Endothelial cell of umbilical vein (primary cell): Measurements from ENCODE around the gene PPP4R4. TPM values are rescaled to one million over a fixed set of nuclear protein-coding genes. Genes with fewer than 3 reads are reported as not detected.

Experiments used
- BruUV-seq: library from RNA; stranded (reverse); fragments of 400-500 nt; replicated peaks from 2 replicates; lab custom pipeline; 2021; lab: Mats Ljungman, UMichigan
- CTCF ChIA-PET: fragments of 300-600, 350-600 bp; sonication (Branson Sonifier 250); formaldehyde crosslinking; loops from one replicate; lab custom pipeline; 2021; ENCODE audit warnings: antibody characterized with exemption, inconsistent platforms; lab: Charles Lee
- POLR2A ChIA-PET: fragments of 300-600, 350-600 bp; sonication (Branson Sonifier 250); formaldehyde crosslinking; loops from one replicate; lab custom pipeline; 2021; ENCODE audit warnings: antibody characterized with exemption, inconsistent platforms; lab: Charles Lee
- DNase-seq: peaks from one replicate; pipeline ENCODE4 v3.0.0-alpha.2; 2011; ENCODE audit warnings: low read depth, low spot score
- FAIRE-seq: peaks from 2 replicates; lab custom pipeline; 2011; peaks lifted over from hg19 to GRCh38; lab: Jason Lieb, UNC
- H2AFZ ChIP-seq: 2 replicates; pipeline ENCODE4 v1.6.0; 2012; ENCODE audit warnings: low read depth, low read length, control low read depth, inconsistent platforms
- H3K27ac ChIP-seq: 2 replicates; pipeline ENCODE4 v1.5.1; 2011; ENCODE audit warnings: low read depth, mild to moderate bottlenecking, control low read depth, low read length, moderate library complexity; ENCODE audit not compliant: insufficient read depth
- H3K27me3 ChIP-seq, 2 experiments: 2 replicates each; pipeline versions ENCODE4 v1.6.0 to v1.6.1; 2011; ENCODE audit warnings: low read length in 2 of 2, mixed read lengths in 1 of 2; ENCODE audit not compliant: control insufficient read depth in 2 of 2, insufficient read depth in 2 of 2
- H3K36me3 ChIP-seq, 2 experiments: 2 replicates in 1 of 2; 3 replicates in 1 of 2; pipeline ENCODE4 v1.5.1; 2011; ENCODE audit warnings: low read length in 2 of 2, mild to moderate bottlenecking in 1 of 2, moderate library complexity in 1 of 2; ENCODE audit not compliant: control insufficient read depth in 2 of 2, insufficient read depth in 2 of 2; ENCODE audit errors: extremely low read depth in 1 of 2
- H3K4me1 ChIP-seq: 3 replicates; pipeline ENCODE4 v1.5.1; 2011; ENCODE audit warnings: mild to moderate bottlenecking, low read length; ENCODE audit not compliant: control insufficient read depth, insufficient read depth; ENCODE audit errors: extremely low read depth
- H3K4me2 ChIP-seq: 2 replicates; pipeline ENCODE4 v1.6.1; 2011; ENCODE audit warnings: low read length, control low read depth, mixed read lengths; ENCODE audit not compliant: insufficient read depth
- H3K4me3 ChIP-seq, 3 experiments: fragments of 200-600 bp in 1 of 3; sonication (generic), shearing (Covaris generic) in 1 of 3; replicated peaks in 1 of 3; 2 replicates each; pipeline ENCODE4 v1.5.1; 2011 to 2016; ENCODE audit warnings: control low read depth in 3 of 3, low read length in 3 of 3, mild to moderate bottlenecking in 2 of 3, inconsistent platforms in 1 of 3, low read depth in 1 of 3, moderate library complexity in 1 of 3; ENCODE audit not compliant: insufficient read depth in 1 of 3
- H3K79me2 ChIP-seq: 2 replicates; pipeline ENCODE4 v1.6.0; 2012; ENCODE audit warnings: low read length, inconsistent platforms; ENCODE audit not compliant: control insufficient read depth, insufficient read depth
- H3K9ac ChIP-seq: replicated peaks from 2 replicates; pipeline ENCODE3; 2011; ENCODE audit warnings: low read length, control low read depth; ENCODE audit not compliant: insufficient read depth; ENCODE audit errors: extremely low read depth
- H3K9me1 ChIP-seq: replicated peaks from 3 replicates; pipeline ENCODE4 v1.6.0; 2011; ENCODE audit warnings: mild to moderate bottlenecking, low read length; ENCODE audit not compliant: control insufficient read depth, insufficient read depth; ENCODE audit errors: extremely low read depth
- H3K9me3 ChIP-seq: replicated peaks from 2 replicates; pipeline ENCODE4 v1.5.1; 2012; ENCODE audit warnings: low read length, inconsistent platforms; ENCODE audit not compliant: control insufficient read depth, insufficient read depth
- H4K20me1 ChIP-seq: replicated peaks from 2 replicates; pipeline ENCODE3; 2011; ENCODE audit warnings: mild to moderate bottlenecking, low read length; ENCODE audit not compliant: control insufficient read depth, insufficient read depth; ENCODE audit errors: extremely low read depth
- EZH2 ChIP-seq: IDR thresholded peaks from 2 replicates; pipeline ENCODE4 v1.6.1; 2012; ENCODE audit warnings: borderline replicate concordance, low read depth, mild to moderate bottlenecking, moderate library complexity, low read length, inconsistent platforms; ENCODE audit not compliant: severe bottlenecking
- FOS ChIP-seq: IDR thresholded peaks from 2 replicates; pipeline ENCODE4 v1.6.1; 2011; ENCODE audit warnings: mild to moderate bottlenecking, low read length, moderate library complexity, borderline replicate concordance; ENCODE audit not compliant: insufficient read depth
- GATA2 ChIP-seq: IDR thresholded peaks from 2 replicates; pipeline ENCODE4 v1.7.0; 2011; ENCODE audit warnings: low read depth, mild to moderate bottlenecking, moderate library complexity, mixed read lengths, low read length; ENCODE audit not compliant: insufficient read length, insufficient read depth
- JUN ChIP-seq: IDR thresholded peaks from 2 replicates; pipeline ENCODE4 v1.6.1; 2011; ENCODE audit warnings: borderline replicate concordance, low read depth; ENCODE audit not compliant: insufficient read length, insufficient read depth
- MYC ChIP-seq: IDR thresholded peaks from one replicate; pipeline ENCODE4 v1.6.1; 2011; ENCODE audit warnings: mild to moderate bottlenecking, low read depth, low read length
- POLR2A ChIP-seq: IDR thresholded peaks from 2 replicates; pipeline ENCODE4 v1.6.1; 2012; ENCODE audit warnings: low read depth, mild to moderate bottlenecking, control low read depth, low read length
- POLR2AphosphoS5 ChIP-seq: IDR thresholded peaks from 2 replicates; pipeline ENCODE4 v1.6.1; 2012; ENCODE audit warnings: low read depth, mild to moderate bottlenecking, control low read depth, low read length, moderate library complexity; ENCODE audit not compliant: insufficient read depth
- dilution Hi-C: fragments of 300-500 bp; cut with MboI; formaldehyde crosslinking; loops from one replicate; pipeline ENCODE4 v1.15.0; 2019; ENCODE audit warnings: low sequenced_read_pairs; ENCODE audit not compliant: extremely low pct_ligation_motif_present
- intact Hi-C: fragments of 100-400 bp; cut with micrococcal nuclease; formaldehyde crosslinking; loops from one replicate; pipeline ENCODE4 v1.10.0; 2022
- polyA plus RNA-seq, 4 experiments: library from polyadenylated mRNA; depleted of rRNA in 3 of 4; stranded (reverse) in 3 of 4; unstranded in 1 of 4; fragments of >200 nt; gene quantifications; 2 replicates each; pipeline versions ENCODE4 v1.2.1 to v1.2.3, GENCODE V29; 2011 to 2012; ENCODE audit warnings: missing spikeins in 1 of 4
- total RNA-seq: library from RNA; stranded (reverse); gene quantifications from 2 replicates; pipeline ENCODE4 v1.2.3, GENCODE V29; 2021
- TF ChIP-seq, protein P1 (sequence below): IDR thresholded peaks from 2 replicates; pipeline ENCODE4 v1.6.1; 2011; ENCODE audit not compliant: insufficient read depth, insufficient read length
- TF ChIP-seq, protein P2 (sequence below), 2 donors: IDR thresholded peaks; 1 replicate in 1 of 2; 2 replicates in 1 of 2; pipeline ENCODE4 v1.5.1; 2011; ENCODE audit warnings: low read length in 2 of 2, mild to moderate bottlenecking in 2 of 2, moderate library complexity in 2 of 2, control low read depth in 1 of 2, inconsistent platforms in 1 of 2, low read depth in 1 of 2; ENCODE audit not compliant: insufficient read depth in 1 of 2; ENCODE audit errors: extremely low read depth in 1 of 2

PPP4R4 gene
- total and polyA plus RNA-seq, 2 donors (not counting 3 experiments of a cell fraction or from before 2014, with no cell fraction given), result not detected

DNA sequence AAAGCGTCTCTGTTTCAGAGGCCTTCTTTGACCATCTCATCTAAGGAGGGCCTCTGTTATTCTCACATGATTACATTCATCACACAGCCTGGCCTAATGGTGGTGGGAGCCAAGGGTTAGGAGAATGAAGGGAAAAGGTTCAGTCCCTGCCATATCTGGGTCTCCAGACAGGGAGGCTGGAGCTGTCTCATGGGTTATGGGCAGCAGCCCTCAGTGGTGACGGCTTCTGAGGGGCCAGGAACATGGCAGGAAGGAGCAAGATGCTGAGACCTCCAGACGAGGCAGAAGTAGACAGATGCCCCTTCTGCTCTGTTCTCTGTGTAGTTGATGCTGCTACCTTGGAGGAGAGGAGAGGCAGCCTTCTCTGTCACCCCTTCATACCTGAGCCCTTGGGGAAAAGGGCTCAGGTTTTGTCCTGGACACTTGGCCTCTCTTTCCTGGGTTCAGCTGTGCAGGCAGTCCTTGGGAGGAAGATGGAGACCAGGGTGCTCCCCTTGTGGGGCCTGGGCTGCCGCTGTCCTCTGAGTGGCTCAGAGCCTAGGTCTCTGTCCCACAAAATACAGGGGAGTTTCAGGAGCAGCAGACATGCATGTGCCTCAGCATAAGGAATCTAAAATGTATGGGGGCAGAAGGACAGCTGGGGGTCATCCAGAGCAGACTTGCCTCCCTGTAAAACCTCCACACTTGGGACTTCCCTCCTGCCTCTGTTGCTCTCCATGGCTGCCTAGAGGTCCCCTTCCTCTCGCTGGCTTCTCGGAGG is 48.3 kb upstream of the PPP4R4 start:
- FAIRE-seq (no peak), DNase-seq (no peak)
- dilution Hi-C loops, result no loop called here
- no peak overlapping the region for H2AFZ ChIP-seq
- BruUV-seq, result no TSS peak
- no peaks in the 10 kb centered on the region for H3K9me1 ChIP-seq
- TF ChIP-seq JUN, result no peak
- TF ChIP-seq POLR2A, result no peak
- no peak for TF ChIP-seq EZH2
- TF ChIP-seq, protein P1, sequence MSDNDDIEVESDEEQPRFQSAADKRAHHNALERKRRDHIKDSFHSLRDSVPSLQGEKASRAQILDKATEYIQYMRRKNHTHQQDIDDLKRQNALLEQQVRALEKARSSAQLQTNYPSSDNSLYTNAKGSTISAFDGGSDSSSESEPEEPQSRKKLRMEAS, result no peak
- TF ChIP-seq MYC, result no peak
- TF ChIP-seq, protein P2, sequence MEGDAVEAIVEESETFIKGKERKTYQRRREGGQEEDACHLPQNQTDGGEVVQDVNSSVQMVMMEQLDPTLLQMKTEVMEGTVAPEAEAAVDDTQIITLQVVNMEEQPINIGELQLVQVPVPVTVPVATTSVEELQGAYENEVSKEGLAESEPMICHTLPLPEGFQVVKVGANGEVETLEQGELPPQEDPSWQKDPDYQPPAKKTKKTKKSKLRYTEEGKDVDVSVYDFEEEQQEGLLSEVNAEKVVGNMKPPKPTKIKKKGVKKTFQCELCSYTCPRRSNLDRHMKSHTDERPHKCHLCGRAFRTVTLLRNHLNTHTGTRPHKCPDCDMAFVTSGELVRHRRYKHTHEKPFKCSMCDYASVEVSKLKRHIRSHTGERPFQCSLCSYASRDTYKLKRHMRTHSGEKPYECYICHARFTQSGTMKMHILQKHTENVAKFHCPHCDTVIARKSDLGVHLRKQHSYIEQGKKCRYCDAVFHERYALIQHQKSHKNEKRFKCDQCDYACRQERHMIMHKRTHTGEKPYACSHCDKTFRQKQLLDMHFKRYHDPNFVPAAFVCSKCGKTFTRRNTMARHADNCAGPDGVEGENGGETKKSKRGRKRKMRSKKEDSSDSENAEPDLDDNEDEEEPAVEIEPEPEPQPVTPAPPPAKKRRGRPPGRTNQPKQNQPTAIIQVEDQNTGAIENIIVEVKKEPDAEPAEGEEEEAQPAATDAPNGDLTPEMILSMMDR (IDR thresholded peaks at IDR 0.05; ENCODE audit: extremely low read depth in 1 of 2, insufficient read depth in 1 of 2, low read depth in 1 of 2, low read length in 2 of 2), result no peak
- TF ChIP-seq GATA2, result no peak
- no peak for TF ChIP-seq POLR2AphosphoS5
- no peak for TF ChIP-seq FOS
- no peak overlapping the region for H3K27ac ChIP-seq
- intact Hi-C loops, result no loop called here
- H4K20me1 ChIP-seq, result no peaks in the 10 kb centered on the region
- H3K27me3 ChIP-seq, result no peaks in the 10 kb centered on the region
- no peaks in the 10 kb centered on the region for H3K36me3 ChIP-seq
- no peaks in the 10 kb centered on the region for H3K9me3 ChIP-seq
- no peak overlapping the region for H3K4me2 ChIP-seq
- H3K4me1 ChIP-seq, result peaks cover 9% of the 10 kb centered on the region
- POLR2A ChIA-PET, result no interaction called here
- CTCF ChIA-PET, result interaction anchor here (0.8 to 1.7 kb wide), 4 partner anchors 11 to 75 kb away, joined by 3 to 6 read pairs (median 4); no protein-coding TSS in a partner anchor
- no peaks in the 10 kb centered on the region for H3K79me2 ChIP-seq
- H3K4me3 ChIP-seq, result no peak overlapping the region
- no peak overlapping the region for H3K9ac ChIP-seq
